ENCODE data around the gene RFX2.

RFX2 gene

DNA sequence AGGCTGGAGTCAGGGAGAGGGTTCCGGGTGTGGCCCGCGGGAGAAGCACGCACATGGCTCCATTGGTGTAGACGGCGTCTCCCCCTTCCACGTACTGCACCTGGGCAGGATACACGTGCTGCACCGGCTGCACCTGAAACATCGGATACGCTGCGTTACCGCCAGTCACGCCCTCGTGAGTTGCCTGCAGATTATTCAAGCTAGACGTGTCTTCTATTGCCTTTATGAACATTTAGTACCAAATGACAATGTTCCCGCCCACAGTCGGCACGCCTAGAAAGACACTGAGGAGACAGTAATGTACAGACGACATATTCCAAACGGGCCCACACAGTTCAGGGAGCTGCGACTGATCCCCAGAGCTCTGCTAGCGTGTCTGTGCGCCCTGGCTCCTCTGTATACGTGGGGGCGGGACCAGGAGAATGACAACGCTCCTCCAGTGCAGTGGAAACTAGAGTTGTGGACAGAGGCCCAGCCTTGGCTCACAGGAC is 68.3 kb downstream of the RFX2 start:
- Histone ChIP-seq H3K36me3 (ENCODE audit: insufficient read depth, low read length) (peaks cover 67% of the 10 kb centered on the region), H3K9me3 (ENCODE audit: low read length) (no peaks in the 10 kb centered on the region), H3K27me3 (ENCODE audit: control insufficient read depth in 1 of 2, insufficient read depth in 2 of 2, low read length in 2 of 2) (no peaks in the 10 kb centered on the region)

GRCh38 chr19:6041071-6041470 is 69.2 kb downstream of the RFX2 start:
- Histone ChIP-seq H3K27me3 (ENCODE audit: control insufficient read depth in 1 of 2, insufficient read depth in 2 of 2, low read length in 2 of 2) (no peaks in the 10 kb centered on the region), H3K9ac (ENCODE audit: low read length) (no peak overlapping the region), H3K27ac (ENCODE audit: low read depth, low read length) (no peak overlapping the region), H3K36me3 (ENCODE audit: insufficient read depth, low read length) (peaks cover 75% of the 10 kb centered on the region), H3K9me3 (ENCODE audit: low read length) (no peaks in the 10 kb centered on the region), H3K4me3 (ENCODE audit: low read depth in 1 of 2, low read length in 2 of 2) (no peak overlapping the region), H3K4me1 (ENCODE audit: insufficient read depth, low read length) (no peaks in the 10 kb centered on the region)

More for the DNA sequence above, 68.3 kb downstream of the RFX2 start:
- Histone ChIP-seq H3K27ac (ENCODE audit: low read depth, low read length) (no peak overlapping the region), H3K4me3 (ENCODE audit: low read depth in 1 of 2, low read length in 2 of 2) (no peak overlapping the region), H3K4me1 (ENCODE audit: insufficient read depth, low read length) (no peaks in the 10 kb centered on the region), H3K9ac (ENCODE audit: low read length) (no peak overlapping the region)

- Histone ChIP-seq H3K9ac (ENCODE audit: low read length) (no peak overlapping the region), H3K9me3 (ENCODE audit: low read length) (no peaks in the 10 kb centered on the region), H3K27ac (ENCODE audit: low read depth, low read length) (no peak overlapping the region), H3K27me3 (ENCODE audit: control insufficient read depth in 1 of 2, insufficient read depth in 2 of 2, low read length in 2 of 2) (no peaks in the 10 kb centered on the region), H3K36me3 (ENCODE audit: insufficient read depth, low read length) (peaks cover 75% of the 10 kb centered on the region), H3K4me3 (ENCODE audit: low read depth in 1 of 2, low read length in 2 of 2) (no peak overlapping the region), H3K4me1 (ENCODE audit: insufficient read depth, low read length) (no peaks in the 10 kb centered on the region)
Observed at GRCh38 chr19:6039566-6040225, 70.6 kb downstream of the RFX2 start.

- no peak overlapping the region for H3K27ac ChIP-seq (ENCODE audit: low read depth, low read length)
- no peak overlapping the region for H3K4me3 ChIP-seq (ENCODE audit: low read depth in 1 of 2, low read length in 2 of 2)
- no peaks in the 10 kb centered on the region for H3K4me1 ChIP-seq (ENCODE audit: insufficient read depth, low read length)
- H3K27me3 ChIP-seq (ENCODE audit: control insufficient read depth in 1 of 2, insufficient read depth in 2 of 2, low read length in 2 of 2) = no peaks in the 10 kb centered on the region
- no peaks in the 10 kb centered on the region for H3K9me3 ChIP-seq (ENCODE audit: low read length)
- no peak overlapping the region for H3K9ac ChIP-seq (ENCODE audit: low read length)
- H3K36me3 ChIP-seq (ENCODE audit: insufficient read depth, low read length) = peaks cover 67% of the 10 kb centered on the region
Observed at GRCh38 chr19:6038634-6039405, 71.5 kb downstream of the RFX2 start.

DNA sequence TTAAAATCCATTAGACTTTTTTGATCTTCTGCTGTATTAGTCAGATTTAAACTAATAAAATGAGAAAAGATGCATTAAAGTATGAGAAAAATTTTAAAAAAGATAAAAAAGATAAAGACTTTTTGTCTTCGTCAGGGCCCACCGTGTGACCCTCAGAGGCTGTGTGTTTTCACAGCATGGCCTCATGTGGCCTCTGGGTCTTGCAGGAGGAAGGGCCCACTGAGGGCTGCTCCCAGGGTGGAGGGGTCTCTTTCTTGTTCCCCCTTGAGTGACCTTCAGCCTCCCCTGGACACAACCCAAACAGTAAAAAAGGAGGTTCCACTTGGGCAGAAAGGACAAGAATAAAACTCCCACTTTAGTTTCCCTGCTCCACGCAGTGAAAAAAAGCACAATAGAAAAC is 75.3 kb downstream of the RFX2 start:
- Histone ChIP-seq H3K9ac (ENCODE audit: low read length) (no peak overlapping the region), H3K9me3 (ENCODE audit: low read length) (no peaks in the 10 kb centered on the region), H3K27ac (ENCODE audit: low read depth, low read length) (no peak overlapping the region), H3K4me1 (ENCODE audit: insufficient read depth, low read length) (no peaks in the 10 kb centered on the region), H3K27me3 (ENCODE audit: control insufficient read depth in 1 of 2, insufficient read depth in 2 of 2, low read length in 2 of 2) (no peaks in the 10 kb centered on the region), H3K4me3 (ENCODE audit: low read depth in 1 of 2, low read length in 2 of 2) (no peak overlapping the region), H3K36me3 (ENCODE audit: insufficient read depth, low read length) (peaks cover 41% of the 10 kb centered on the region)

DNA sequence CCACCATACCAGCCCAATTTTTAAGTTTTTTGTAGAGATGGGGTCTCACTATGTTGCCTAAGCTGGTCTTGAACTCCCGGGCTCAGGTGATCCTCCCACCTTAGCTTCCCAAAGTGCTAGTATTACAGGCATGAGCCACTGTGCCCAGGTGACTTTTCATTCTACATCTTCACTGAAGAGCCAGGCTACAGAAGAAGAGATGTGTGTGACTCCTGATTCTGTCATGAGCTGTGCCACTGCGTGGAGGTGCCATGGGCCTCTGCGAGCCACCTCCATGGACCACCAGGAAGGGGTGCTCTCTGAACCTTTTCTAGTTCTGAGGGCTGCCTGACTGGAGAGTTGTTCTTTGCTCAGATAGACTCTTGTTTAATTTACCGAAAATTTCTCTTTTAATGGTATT is 75.8 kb downstream of the RFX2 start:
- Histone ChIP-seq H3K4me1 (ENCODE audit: insufficient read depth, low read length) (no peaks in the 10 kb centered on the region), H3K9ac (ENCODE audit: low read length) (no peak overlapping the region), H3K36me3 (ENCODE audit: insufficient read depth, low read length) (peaks cover 40% of the 10 kb centered on the region), H3K4me3 (ENCODE audit: low read depth in 1 of 2, low read length in 2 of 2) (no peak overlapping the region), H3K27me3 (ENCODE audit: control insufficient read depth in 1 of 2, insufficient read depth in 2 of 2, low read length in 2 of 2) (no peaks in the 10 kb centered on the region), H3K9me3 (ENCODE audit: low read length) (no peaks in the 10 kb centered on the region), H3K27ac (ENCODE audit: low read depth, low read length) (no peak overlapping the region)

GRCh38 chr19:6033744-6034264 is 76.5 kb downstream of the RFX2 start:
- Histone ChIP-seq H3K27me3 (ENCODE audit: control insufficient read depth in 1 of 2, insufficient read depth in 2 of 2, low read length in 2 of 2) (no peaks in the 10 kb centered on the region), H3K27ac (ENCODE audit: low read depth, low read length) (no peak overlapping the region), H3K36me3 (ENCODE audit: insufficient read depth, low read length) (peaks cover 41% of the 10 kb centered on the region), H3K9ac (ENCODE audit: low read length) (no peak overlapping the region), H3K4me3 (ENCODE audit: low read depth in 1 of 2, low read length in 2 of 2) (no peak overlapping the region), H3K9me3 (ENCODE audit: low read length) (no peaks in the 10 kb centered on the region), H3K4me1 (ENCODE audit: insufficient read depth, low read length) (no peaks in the 10 kb centered on the region)

GRCh38 chr19:6032827-6033226 is 77.5 kb downstream of the RFX2 start:
- Histone ChIP-seq H3K36me3 (ENCODE audit: insufficient read depth, low read length) (peaks cover 41% of the 10 kb centered on the region), H3K4me3 (ENCODE audit: low read depth in 1 of 2, low read length in 2 of 2) (no peak overlapping the region), H3K27me3 (ENCODE audit: control insufficient read depth in 1 of 2, insufficient read depth in 2 of 2, low read length in 2 of 2) (no peaks in the 10 kb centered on the region), H3K27ac (ENCODE audit: low read depth, low read length) (no peak overlapping the region), H3K9me3 (ENCODE audit: low read length) (no peaks in the 10 kb centered on the region), H3K9ac (ENCODE audit: low read length) (no peak overlapping the region), H3K4me1 (ENCODE audit: insufficient read depth, low read length) (no peaks in the 10 kb centered on the region)

DNA sequence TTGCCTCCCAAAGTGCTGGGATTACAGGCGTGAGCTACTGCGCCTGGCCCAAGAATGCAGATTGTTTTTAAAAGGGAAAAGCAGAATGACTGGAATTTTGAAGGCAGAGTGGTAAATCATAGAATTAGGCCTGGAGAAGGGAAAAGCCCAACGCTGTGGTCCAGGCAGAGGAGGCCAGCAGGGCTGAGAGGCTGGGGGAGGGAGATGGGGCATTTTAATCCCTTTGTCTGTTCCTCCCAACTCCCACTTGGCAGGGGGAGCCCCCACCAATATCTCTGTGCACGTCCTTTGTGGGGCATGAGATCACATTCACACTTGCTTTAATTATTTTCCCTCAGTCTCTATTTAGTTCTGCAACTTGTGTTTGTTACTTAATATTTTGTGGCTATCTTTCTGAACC is 77.9 kb downstream of the RFX2 start:
- H3K27ac ChIP-seq (ENCODE audit: low read depth, low read length) = no peak overlapping the region
- no peaks in the 10 kb centered on the region for H3K27me3 ChIP-seq (ENCODE audit: control insufficient read depth in 1 of 2, insufficient read depth in 2 of 2, low read length in 2 of 2)
- no peaks in the 10 kb centered on the region for H3K4me1 ChIP-seq (ENCODE audit: insufficient read depth, low read length)
- H3K9ac ChIP-seq (ENCODE audit: low read length) = no peak overlapping the region
- peaks cover 40% of the 10 kb centered on the region for H3K36me3 ChIP-seq (ENCODE audit: insufficient read depth, low read length)
- H3K4me3 ChIP-seq (ENCODE audit: low read depth in 1 of 2, low read length in 2 of 2) = no peak overlapping the region
- H3K9me3 ChIP-seq (ENCODE audit: low read length) = no peaks in the 10 kb centered on the region

GRCh38 chr19:6030214-6030507 is 80.1 kb downstream of the RFX2 start:
- no peaks in the 10 kb centered on the region for H3K9me3 ChIP-seq (ENCODE audit: low read length)
- H3K27ac ChIP-seq (ENCODE audit: low read depth, low read length) = no peak overlapping the region
- no peak overlapping the region for H3K4me3 ChIP-seq (ENCODE audit: low read depth in 1 of 2, low read length in 2 of 2)
- peaks cover 40% of the 10 kb centered on the region for H3K36me3 ChIP-seq (ENCODE audit: insufficient read depth, low read length)
- H3K9ac ChIP-seq (ENCODE audit: low read length) = no peak overlapping the region
- no peaks in the 10 kb centered on the region for H3K27me3 ChIP-seq (ENCODE audit: control insufficient read depth in 1 of 2, insufficient read depth in 2 of 2, low read length in 2 of 2)
- H3K4me1 ChIP-seq (ENCODE audit: insufficient read depth, low read length) = no peaks in the 10 kb centered on the region

DNA sequence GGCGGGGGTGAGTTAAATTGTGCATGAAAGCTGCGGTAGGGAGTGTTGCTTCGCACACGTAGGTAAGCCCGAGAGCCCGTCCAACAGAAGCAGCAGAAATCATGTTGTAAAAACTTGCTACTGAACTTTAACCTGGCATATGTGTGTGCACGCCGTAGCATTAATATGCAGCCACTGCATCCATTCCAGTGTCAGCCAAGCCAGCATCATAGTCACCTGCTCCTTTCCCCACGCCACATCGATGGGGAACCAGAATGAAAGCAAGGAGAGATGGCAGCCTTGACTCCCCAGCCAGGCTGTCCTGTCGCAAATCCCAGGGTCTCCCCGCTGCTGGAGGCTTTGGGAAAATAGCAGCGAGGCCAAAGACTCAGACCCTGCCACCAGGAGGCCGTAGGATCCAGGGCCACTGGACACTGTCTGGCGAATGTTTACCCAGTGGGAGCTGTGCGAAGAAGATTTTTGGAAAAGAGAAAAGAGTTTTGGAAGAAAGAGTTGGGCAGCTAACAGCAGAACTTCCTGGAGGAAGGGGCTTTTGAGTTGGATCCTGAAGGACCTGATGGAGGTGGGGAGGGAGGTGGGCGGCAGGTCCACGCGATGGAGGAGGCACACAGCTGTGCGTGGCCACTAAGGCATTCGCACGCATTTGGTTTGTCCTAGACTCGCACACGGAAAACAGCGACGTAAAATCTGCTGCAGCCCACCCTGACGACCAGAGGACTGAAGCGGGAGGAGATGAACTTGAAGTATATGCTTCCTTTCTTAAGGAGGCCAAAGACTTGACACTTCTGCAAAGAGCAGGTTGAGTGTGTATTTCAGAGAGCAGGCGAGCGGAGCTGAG is 83.7 kb downstream of the RFX2 start:
- no peaks in the 10 kb centered on the region for H3K27me3 ChIP-seq (ENCODE audit: control insufficient read depth in 1 of 2, insufficient read depth in 2 of 2, low read length in 2 of 2)
- H3K9ac ChIP-seq (ENCODE audit: low read length) = no peak overlapping the region
- H3K9me3 ChIP-seq (ENCODE audit: low read length) = no peaks in the 10 kb centered on the region

More for the DNA sequence above, 83.7 kb downstream of the RFX2 start:
- Histone ChIP-seq H3K27ac (ENCODE audit: low read depth, low read length) (no peak overlapping the region), H3K4me1 (ENCODE audit: insufficient read depth, low read length) (peaks cover 5% of the 10 kb centered on the region), H3K36me3 (ENCODE audit: insufficient read depth, low read length) (peaks cover 49% of the 10 kb centered on the region), H3K4me3 (ENCODE audit: low read depth in 1 of 2, low read length in 2 of 2) (no peak overlapping the region)

All from muscle layer of colon (tissue), 2 donors.